Peyer's patch (tissue), 4 donors: ENCODE data around the gene DUT. TPM values are rescaled to one million over a fixed set of nuclear protein-coding genes. Genes with fewer than 3 reads are reported as not detected.
A peak's percentile ranks its signal among the peaks of the same experiment; 100 is the strongest.

Source experiments
- DNase-seq, 3 donors: peaks; one replicate each; pipeline ENCODE4 v3.0.0-alpha.2; 2017 to 2019
- H3K27ac ChIP-seq, 4 donors: fragments of 200-600 bp; sonication (generic); one replicate each; pipeline ENCODE4 v1.5.1; 2016 to 2019
- H3K27me3 ChIP-seq, 2 donors: fragments of 200-600 bp; sonication (generic); one replicate each; pipeline ENCODE4 v1.5.1; 2019
- H3K36me3 ChIP-seq, 3 donors: fragments of 200-600 bp; sonication (generic); one replicate each; pipeline ENCODE4 v1.5.1; 2016 to 2019
- H3K4me1 ChIP-seq, 4 donors: fragments of 200-600 bp; sonication (generic); one replicate each; pipeline ENCODE4 v1.5.1; 2016 to 2019
- H3K4me3 ChIP-seq, 4 donors: fragments of 200-600 bp; sonication (generic); 1 replicate in 3 of 4; 2 replicates in 1 of 4; pipeline ENCODE4 v1.5.1; 2016 to 2019; ENCODE audit warnings: mild to moderate bottlenecking in 1 of 4
- H3K9me3 ChIP-seq, 4 donors: fragments of 200-600 bp; sonication (generic); one replicate each; pipeline ENCODE4 v1.5.1; 2016 to 2019; ENCODE audit warnings: mild to moderate bottlenecking in 1 of 4
- CTCF ChIP-seq, 6 experiments: fragments of 450-650 bp in 4 of 6; fragments of 200-600 bp in 2 of 6; sonication (generic) in 1 of 6; IDR thresholded peaks; one replicate each; pipeline ENCODE4 v1.5.1; 2017 to 2019; ENCODE audit warnings: antibody characterized with exemption in 6 of 6, mild to moderate bottlenecking in 3 of 6, moderate library complexity in 1 of 6
- POLR2A ChIP-seq, 2 donors: fragments of 450-650 bp; IDR thresholded peaks; one replicate each; pipeline ENCODE4 v1.5.1; 2017; ENCODE audit warnings: antibody characterized with exemption in 2 of 2, mild to moderate bottlenecking in 2 of 2, moderate library complexity in 2 of 2
- total RNA-seq, 4 donors: library from RNA; depleted of rRNA; stranded (reverse); fragments of >200 nt; gene quantifications; one replicate each; pipeline ENCODE4 v1.1.0, GENCODE V29; 2016

The DUT gene
- 10 to 100 TPM; 13.7 to 97.4 (median 37.1) TPM for total RNA-seq

- H3K27me3 ChIP-seq: no peaks in the 10 kb centered on the region
- H3K9me3 ChIP-seq: no peaks in the 10 kb centered on the region
- peaks cover 0 to 17% (median 2%) of the 10 kb centered on the region in 4 donors for H3K4me1 ChIP-seq
- peak within 1 kb of the TSS; percentile 95 to 98 (median 96) for H3K27ac ChIP-seq
- H3K36me3 ChIP-seq: peaks cover 0 to 6% (median 0%) of the 10 kb centered on the region in 3 donors
- H3K4me3 ChIP-seq: peak within 1 kb of the TSS; percentile 82 to 92 (median 87)
- peak; percentile 81 to 92 (median 86) for DNase-seq
- TF ChIP-seq POLR2A (IDR thresholded peaks at IDR 0.05): peak; percentile 65 to 73
- TF ChIP-seq CTCF (IDR thresholded peaks at IDR 0.05): no peak
These were observed at the start of gene DUT for GRCh38 chr15:48330855-48331795. DUT (plus strand) TSS chr15:48331429; CDS start chr15:48331516, 87 bp downstream.

- Histone ChIP-seq H3K27me3 (no peaks in the 10 kb centered on the region), H3K4me3 (no peak overlapping the region), H3K27ac (no peak overlapping the region), H3K4me1 (no peaks in the 10 kb centered on the region), H3K36me3 (no peaks in the 10 kb centered on the region), H3K9me3 (no peaks in the 10 kb centered on the region)
- DNase-seq: no peak
- TF ChIP-seq CTCF (IDR thresholded peaks at IDR 0.05) (no peak), POLR2A (IDR thresholded peaks at IDR 0.05) (no peak)
These were observed 49.6 kb upstream of the DUT start for GRCh38 chr15:48281674-48282073.

GRCh38 chr15:48282216-48282615 lies 49.0 kb upstream of the DUT start:
- Histone ChIP-seq H3K4me3 (no peak overlapping the region), H3K9me3 (no peaks in the 10 kb centered on the region), H3K27ac (no peak overlapping the region), H3K27me3 (no peaks in the 10 kb centered on the region), H3K36me3 (no peaks in the 10 kb centered on the region), H3K4me1 (no peaks in the 10 kb centered on the region)
- no peak for TF ChIP-seq POLR2A (IDR thresholded peaks at IDR 0.05)
- TF ChIP-seq CTCF (IDR thresholded peaks at IDR 0.05): no peak
- DNase-seq: no peak

GRCh38 chr15:48283396-48284145 lies 47.7 kb upstream of the DUT start:
- Histone ChIP-seq H3K4me1 (no peaks in the 10 kb centered on the region), H3K4me3 (no peak overlapping the region), H3K27ac (no peak overlapping the region), H3K9me3 (no peaks in the 10 kb centered on the region), H3K36me3 (no peaks in the 10 kb centered on the region), H3K27me3 (no peaks in the 10 kb centered on the region)
- no peak for DNase-seq
- TF ChIP-seq POLR2A (IDR thresholded peaks at IDR 0.05): no peak
- no peak for TF ChIP-seq CTCF (IDR thresholded peaks at IDR 0.05)

GRCh38 chr15:48285329-48286214 lies 45.7 kb upstream of the DUT start:
- DNase-seq: peak in 2 of 3 donors; percentile 39 to 74
- H3K4me3 ChIP-seq: peak overlapping the region in 1 of 4 donors; percentile 7
- H3K27ac ChIP-seq: no peak overlapping the region
- no peaks in the 10 kb centered on the region for H3K9me3 ChIP-seq
- H3K36me3 ChIP-seq: no peaks in the 10 kb centered on the region
- H3K27me3 ChIP-seq: no peaks in the 10 kb centered on the region
- no peaks in the 10 kb centered on the region for H3K4me1 ChIP-seq
- TF ChIP-seq CTCF (IDR thresholded peaks at IDR 0.05): peak; percentile 40 to 80 (median 70)
- TF ChIP-seq POLR2A (IDR thresholded peaks at IDR 0.05): no peak
